Activated CD4-positive, alpha-beta T cell treated with anti-CD3 and anti-CD28 coated beads for 36 hours (primary cell): ENCODE results near the gene IDNK. TPM values are rescaled to one million over a fixed set of nuclear protein-coding genes. Genes with fewer than 3 reads are reported as not detected.

ENCODE experiments used
- ATAC-seq: fragments of 200-7000 bp; cut with Tn5 transposase; one replicate; pipeline ENCODE4 v1.10.0; 2021; ENCODE audit warnings: mild to moderate bottlenecking, moderate library complexity
- CTCF ChIA-PET: fragments of 350-600 bp; sonication (Branson Sonifier 250); formaldehyde crosslinking; loops from one replicate; lab custom pipeline; 2021; ENCODE audit warnings: antibody characterized with exemption; lab: Charles Lee
- POLR2A ChIA-PET: fragments of 350-600 bp; sonication (Branson Sonifier 250); formaldehyde crosslinking; loops from one replicate; lab custom pipeline; 2021; ENCODE audit warnings: antibody characterized with exemption, inconsistent platforms; lab: Charles Lee
- DNase-seq: peaks from one replicate; pipeline ENCODE4 v3.0.0-alpha.2; 2020
- H3K27ac Mint-ChIP-seq: one replicate; pipeline ENCODE4 v1.8.0; 2021; ENCODE audit warnings: mixed read lengths
- H3K27me3 Mint-ChIP-seq: one replicate; pipeline ENCODE4 v1.8.0; 2021; ENCODE audit warnings: mixed read lengths
- H3K36me3 Mint-ChIP-seq: one replicate; pipeline ENCODE4 v1.8.0; 2021; ENCODE audit warnings: low read depth, mixed read lengths
- H3K4me1 Mint-ChIP-seq: one replicate; pipeline ENCODE4 v1.8.0; 2021; ENCODE audit warnings: mixed read lengths
- H3K4me3 Mint-ChIP-seq: one replicate; pipeline ENCODE4 v1.8.0; 2021; ENCODE audit warnings: mild to moderate bottlenecking, moderate library complexity, mixed read lengths
- H3K9me3 Mint-ChIP-seq: one replicate; pipeline ENCODE4 v1.8.0; 2021; ENCODE audit warnings: low read depth, mixed read lengths
- intact Hi-C, 2 experiments: fragments of 100-400 bp; cut with DNase I in 1 of 2; cut with micrococcal nuclease in 1 of 2; formaldehyde crosslinking; loops; one replicate each; pipeline versions ENCODE4 v1.14.2 to v1.15.1; 2022 to 2024; cut with DNase I, micrococcal nuclease
- total RNA-seq, 2 experiments: library from RNA; stranded (reverse); gene quantifications; one replicate each; pipeline ENCODE4 v1.2.3, GENCODE V29; 2021

The IDNK gene
- total RNA-seq, 2 experiments from 2014 or later: 4.6 to 4.7 TPM

- ChIA-PET CTCF (interaction anchor here (1.2 to 1.3 kb wide), 2 partner anchors 13 to 16 kb away, joined by 3 read pairs; no protein-coding TSS in a partner anchor), POLR2A (no interaction called here)
- ATAC-seq (peak; percentile 51), DNase-seq (no peak)
- H3K4me3 Mint-ChIP-seq: no peak overlapping the region
- no peaks in the 10 kb centered on the region for H3K27me3 Mint-ChIP-seq
- no peaks in the 10 kb centered on the region for H3K9me3 Mint-ChIP-seq
- H3K4me1 Mint-ChIP-seq: no peaks in the 10 kb centered on the region
- intact Hi-C loops: no loop called here
- peaks cover 15% of the 10 kb centered on the region for H3K36me3 Mint-ChIP-seq
- H3K27ac Mint-ChIP-seq: no peak overlapping the region
Measured at GRCh38 chr9:83633255-83633654, 10.3 kb downstream of the IDNK start.

GRCh38 chr9:83633676-83634075, 10.7 kb downstream of the IDNK start:
- DNase-seq (no peak), ATAC-seq (no peak)
- ChIA-PET POLR2A (no interaction called here), CTCF (interaction anchor here (1.2 to 1.3 kb wide), 2 partner anchors 13 to 15 kb away, joined by 3 read pairs; no protein-coding TSS in a partner anchor)
- Mint-ChIP-seq H3K4me1 (no peaks in the 10 kb centered on the region), H3K4me3 (no peak overlapping the region), H3K27ac (no peak overlapping the region), H3K36me3 (peaks cover 15% of the 10 kb centered on the region), H3K9me3 (no peaks in the 10 kb centered on the region), H3K27me3 (no peaks in the 10 kb centered on the region)
- intact Hi-C loops: no loop called here

GRCh38 chr9:83636813-83637212, 13.9 kb downstream of the IDNK start:
- Mint-ChIP-seq H3K36me3 (peaks cover 9% of the 10 kb centered on the region), H3K9me3 (no peaks in the 10 kb centered on the region), H3K27ac (no peak overlapping the region), H3K4me1 (no peaks in the 10 kb centered on the region), H3K27me3 (no peaks in the 10 kb centered on the region), H3K4me3 (no peak overlapping the region)
- DNase-seq: no peak
- intact Hi-C loops: no loop called here
- ChIA-PET POLR2A (no interaction called here), CTCF (interaction anchor here (0.6 to 1.8 kb wide), 8 partner anchors 10 to 302 kb away, joined by 3 to 5 read pairs (median 3); no protein-coding TSS in a partner anchor)
- peak; percentile 36 for ATAC-seq

- no peak overlapping the region for H3K27ac Mint-ChIP-seq
- intact Hi-C loops: no loop called here
- CTCF ChIA-PET: interaction anchor here (0.6 to 3.0 kb wide), 7 partner anchors 10 to 58 kb away, joined by 3 to 8 read pairs (median 3); no protein-coding TSS in a partner anchor
Measured at GRCh38 chr9:83637389-83637788, 14.4 kb downstream of the IDNK start.

GRCh38 chr9:83639266-83639665, 16.3 kb downstream of the IDNK start:
- no peak overlapping the region for H3K27ac Mint-ChIP-seq
- H3K27me3 Mint-ChIP-seq: no peaks in the 10 kb centered on the region
- ChIA-PET POLR2A (no interaction called here), CTCF (interaction anchor here (0.5 to 3.0 kb wide), 7 partner anchors 8 to 305 kb away, joined by 3 to 12 read pairs (median 4); no protein-coding TSS in a partner anchor)
- DNase-seq (no peak), ATAC-seq (no peak)
- H3K4me1 Mint-ChIP-seq: no peaks in the 10 kb centered on the region
- H3K36me3 Mint-ChIP-seq: peaks cover 3% of the 10 kb centered on the region
- H3K9me3 Mint-ChIP-seq: no peaks in the 10 kb centered on the region
- no peak overlapping the region for H3K4me3 Mint-ChIP-seq
- intact Hi-C loops: no loop called here

More at GRCh38 chr9:83637389-83637788, 14.4 kb downstream of the IDNK start:
- Mint-ChIP-seq H3K4me3 (no peak overlapping the region), H3K27me3 (no peaks in the 10 kb centered on the region), H3K9me3 (no peaks in the 10 kb centered on the region), H3K36me3 (peaks cover 6% of the 10 kb centered on the region), H3K4me1 (no peaks in the 10 kb centered on the region)
- no peak for DNase-seq
- ATAC-seq: no peak
- POLR2A ChIA-PET: no interaction called here

GRCh38 chr9:83642793-83643192, 19.9 kb downstream of the IDNK start:
- ChIA-PET POLR2A (no interaction called here), CTCF (no interaction called here)
- Mint-ChIP-seq H3K36me3 (peaks cover 11% of the 10 kb centered on the region), H3K4me3 (no peak overlapping the region), H3K27ac (no peak overlapping the region), H3K27me3 (no peaks in the 10 kb centered on the region), H3K9me3 (no peaks in the 10 kb centered on the region), H3K4me1 (no peaks in the 10 kb centered on the region)
- intact Hi-C loops: no loop called here
- no peak for ATAC-seq
- no peak for DNase-seq

GRCh38 chr9:83646500-83647239, 23.7 kb downstream of the IDNK start:
- Mint-ChIP-seq H3K36me3 (peaks cover 19% of the 10 kb centered on the region), H3K4me3 (no peak overlapping the region), H3K4me1 (no peaks in the 10 kb centered on the region), H3K9me3 (no peaks in the 10 kb centered on the region), H3K27me3 (no peaks in the 10 kb centered on the region), H3K27ac (no peak overlapping the region)
- ChIA-PET CTCF (interaction anchor here (0.6 to 3.7 kb wide), 6 partner anchors 10 to 337 kb away, joined by 3 to 22 read pairs (median 4); no protein-coding TSS in a partner anchor), POLR2A (no interaction called here)
- ATAC-seq (no peak), DNase-seq (no peak)
- intact Hi-C loops: no loop called here

- Mint-ChIP-seq H3K36me3 (peaks cover 40% of the 10 kb centered on the region), H3K27ac (no peak overlapping the region), H3K4me3 (no peak overlapping the region), H3K27me3 (no peaks in the 10 kb centered on the region), H3K4me1 (peaks cover 5% of the 10 kb centered on the region), H3K9me3 (peaks cover 3% of the 10 kb centered on the region)
- peak; percentile 87 for ATAC-seq
- POLR2A ChIA-PET: no interaction called here
- intact Hi-C loops: loop anchor here (1.0 kb wide), 3 partner anchors 25 to 315 kb away; no protein-coding TSS in a partner anchor
- CTCF ChIA-PET: interaction anchor here (0.6 to 3.7 kb wide), 21 partner anchors 9 to 327 kb away, joined by 3 to 23 read pairs (median 4); partner anchors contain the start of genes IDNK and UBQLN1
- peak; percentile 83 for DNase-seq
Measured at GRCh38 chr9:83649080-83649479, 26.1 kb downstream of the IDNK start.

- CTCF ChIA-PET: interaction anchor here (0.6 to 3.7 kb wide), 18 partner anchors 10 to 315 kb away, joined by 3 to 23 read pairs (median 5); partner anchors contain the start of genes IDNK and UBQLN1
- ATAC-seq (no peak), DNase-seq (no peak)
- H3K27ac Mint-ChIP-seq: no peak overlapping the region
- POLR2A ChIA-PET: interaction anchor here (0.6 kb wide), 1 partner anchor 46 kb away, joined by 3 read pairs; no protein-coding TSS in a partner anchor
- H3K4me3 Mint-ChIP-seq: no peak overlapping the region
- no peaks in the 10 kb centered on the region for H3K27me3 Mint-ChIP-seq
- H3K4me1 Mint-ChIP-seq: peaks cover 10% of the 10 kb centered on the region
- peaks cover 44% of the 10 kb centered on the region for H3K36me3 Mint-ChIP-seq
- H3K9me3 Mint-ChIP-seq: peaks cover 3% of the 10 kb centered on the region
- intact Hi-C loops: loop anchor here (1.0 kb wide), 3 partner anchors 25 to 315 kb away; no protein-coding TSS in a partner anchor
Measured at GRCh38 chr9:83649515-83649914, 26.6 kb downstream of the IDNK start.

GRCh38 chr9:83651558-83651957, 28.6 kb downstream of the IDNK start:
- ChIA-PET POLR2A (no interaction called here), CTCF (no interaction called here)

GRCh38 chr9:83652433-83652832, 29.5 kb downstream of the IDNK start:
- Mint-ChIP-seq H3K9me3 (peaks cover 3% of the 10 kb centered on the region), H3K4me3 (no peak overlapping the region), H3K36me3 (peaks cover 44% of the 10 kb centered on the region), H3K27me3 (no peaks in the 10 kb centered on the region), H3K4me1 (peaks cover 17% of the 10 kb centered on the region), H3K27ac (no peak overlapping the region)
- CTCF ChIA-PET: interaction anchor here (1.2 kb wide), 1 partner anchor 318 kb away, joined by 3 read pairs; no protein-coding TSS in a partner anchor
- ATAC-seq: no peak
- intact Hi-C loops: no loop called here
- POLR2A ChIA-PET: no interaction called here
- no peak for DNase-seq

More at GRCh38 chr9:83651558-83651957, 28.6 kb downstream of the IDNK start:
- ATAC-seq (no peak), DNase-seq (no peak)
- Mint-ChIP-seq H3K4me1 (peaks cover 17% of the 10 kb centered on the region), H3K9me3 (peaks cover 3% of the 10 kb centered on the region), H3K27me3 (no peaks in the 10 kb centered on the region), H3K4me3 (no peak overlapping the region), H3K36me3 (peaks cover 44% of the 10 kb centered on the region), H3K27ac (no peak overlapping the region)
- intact Hi-C loops: no loop called here
